PFSK-1 (cell line): ENCODE measurements around the gene RAB39A.

ENCODE experiments used
- FOXP2 ChIP-seq: optimal IDR thresholded peaks from 2 replicates; pipeline ENCODE3; 2011; ENCODE audit warnings: borderline replicate concordance, control low read depth, inconsistent platforms; ENCODE audit not compliant: insufficient read depth; ENCODE audit errors: extremely low read length, extremely low read depth
- POLR2AphosphoS5 ChIP-seq: IDR thresholded peaks from 2 replicates; pipeline ENCODE4 v1.6.1; 2012; ENCODE audit warnings: low read depth, mild to moderate bottlenecking, control low read depth, low read length, moderate library complexity
- SIN3A ChIP-seq: IDR thresholded peaks from 2 replicates; pipeline ENCODE4 v1.6.1; 2012; ENCODE audit warnings: mild to moderate bottlenecking, low read length, moderate library complexity, borderline replicate concordance; ENCODE audit not compliant: insufficient read depth
- TAF1 ChIP-seq: IDR thresholded peaks from 2 replicates; pipeline ENCODE4 v1.6.1; 2012; ENCODE audit warnings: low read length, control low read depth, borderline replicate concordance; ENCODE audit not compliant: insufficient read depth
- TF ChIP-seq, protein P1 (sequence below), 2 experiments: IDR thresholded peaks; 2 replicates each; pipeline versions ENCODE4 v1.6.1 to v1.8.0; 2011 to 2012; ENCODE audit warnings: low read depth in 2 of 2, low read length in 2 of 2, control low read depth in 1 of 2, inconsistent platforms in 1 of 2, mild to moderate bottlenecking in 1 of 2, moderate library complexity in 1 of 2; ENCODE audit not compliant: insufficient read depth in 1 of 2

The RAB39A gene

DNA sequence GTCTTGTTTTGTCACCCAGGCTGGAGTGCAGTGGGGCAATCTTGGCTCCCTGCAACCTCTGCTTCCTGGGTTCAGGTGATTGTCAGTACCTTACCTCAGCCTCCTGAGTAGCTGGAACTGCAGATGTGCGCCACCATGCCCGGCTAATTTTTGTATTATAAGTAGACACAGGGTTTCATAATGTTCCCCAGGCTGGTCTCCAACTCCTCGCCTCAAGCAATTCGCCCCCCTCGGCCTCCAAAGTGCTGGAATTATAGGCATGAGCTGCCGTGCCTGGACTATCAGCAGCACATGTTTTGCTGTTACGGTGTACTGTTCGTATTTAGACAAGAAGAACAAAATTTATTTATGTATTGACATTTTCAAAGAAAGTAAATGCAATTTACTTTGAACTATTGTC is 34.8 kb downstream of the RAB39A start:
- TF ChIP-seq FOXP2 (no peak), SIN3A (no peak), TAF1 (no peak), POLR2AphosphoS5 (no peak)
- TF ChIP-seq, protein P1, sequence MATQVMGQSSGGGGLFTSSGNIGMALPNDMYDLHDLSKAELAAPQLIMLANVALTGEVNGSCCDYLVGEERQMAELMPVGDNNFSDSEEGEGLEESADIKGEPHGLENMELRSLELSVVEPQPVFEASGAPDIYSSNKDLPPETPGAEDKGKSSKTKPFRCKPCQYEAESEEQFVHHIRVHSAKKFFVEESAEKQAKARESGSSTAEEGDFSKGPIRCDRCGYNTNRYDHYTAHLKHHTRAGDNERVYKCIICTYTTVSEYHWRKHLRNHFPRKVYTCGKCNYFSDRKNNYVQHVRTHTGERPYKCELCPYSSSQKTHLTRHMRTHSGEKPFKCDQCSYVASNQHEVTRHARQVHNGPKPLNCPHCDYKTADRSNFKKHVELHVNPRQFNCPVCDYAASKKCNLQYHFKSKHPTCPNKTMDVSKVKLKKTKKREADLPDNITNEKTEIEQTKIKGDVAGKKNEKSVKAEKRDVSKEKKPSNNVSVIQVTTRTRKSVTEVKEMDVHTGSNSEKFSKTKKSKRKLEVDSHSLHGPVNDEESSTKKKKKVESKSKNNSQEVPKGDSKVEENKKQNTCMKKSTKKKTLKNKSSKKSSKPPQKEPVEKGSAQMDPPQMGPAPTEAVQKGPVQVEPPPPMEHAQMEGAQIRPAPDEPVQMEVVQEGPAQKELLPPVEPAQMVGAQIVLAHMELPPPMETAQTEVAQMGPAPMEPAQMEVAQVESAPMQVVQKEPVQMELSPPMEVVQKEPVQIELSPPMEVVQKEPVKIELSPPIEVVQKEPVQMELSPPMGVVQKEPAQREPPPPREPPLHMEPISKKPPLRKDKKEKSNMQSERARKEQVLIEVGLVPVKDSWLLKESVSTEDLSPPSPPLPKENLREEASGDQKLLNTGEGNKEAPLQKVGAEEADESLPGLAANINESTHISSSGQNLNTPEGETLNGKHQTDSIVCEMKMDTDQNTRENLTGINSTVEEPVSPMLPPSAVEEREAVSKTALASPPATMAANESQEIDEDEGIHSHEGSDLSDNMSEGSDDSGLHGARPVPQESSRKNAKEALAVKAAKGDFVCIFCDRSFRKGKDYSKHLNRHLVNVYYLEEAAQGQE (IDR thresholded peaks at IDR 0.05; ENCODE audit: insufficient read depth in 1 of 2, low read depth in 2 of 2, low read length in 2 of 2) = no peak

DNA sequence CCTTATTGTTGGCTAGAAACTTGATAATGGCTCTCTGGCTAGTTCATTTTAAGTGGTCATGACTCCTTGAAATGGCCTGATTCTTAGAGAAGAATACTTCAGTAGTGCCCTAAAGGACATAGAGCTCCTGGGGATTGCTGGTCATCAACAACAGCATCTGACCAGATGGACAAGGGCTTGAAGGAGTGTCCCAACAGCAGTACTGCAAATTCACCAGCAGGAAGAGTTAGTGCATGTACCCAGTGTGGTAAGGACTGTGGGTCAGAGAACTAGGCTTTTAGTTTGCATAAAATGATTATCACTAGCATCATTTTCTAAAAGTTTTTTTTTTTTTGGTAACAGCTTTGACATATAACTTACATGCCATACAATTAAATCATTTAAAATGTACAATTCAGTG is 41.0 kb downstream of the RAB39A start:
- no peak for TF ChIP-seq TAF1
- no peak for TF ChIP-seq POLR2AphosphoS5
- TF ChIP-seq, protein P1 (IDR thresholded peaks at IDR 0.05; ENCODE audit: insufficient read depth in 1 of 2, low read depth in 2 of 2, low read length in 2 of 2) = no peak
- no peak for TF ChIP-seq FOXP2
- no peak for TF ChIP-seq SIN3A

DNA sequence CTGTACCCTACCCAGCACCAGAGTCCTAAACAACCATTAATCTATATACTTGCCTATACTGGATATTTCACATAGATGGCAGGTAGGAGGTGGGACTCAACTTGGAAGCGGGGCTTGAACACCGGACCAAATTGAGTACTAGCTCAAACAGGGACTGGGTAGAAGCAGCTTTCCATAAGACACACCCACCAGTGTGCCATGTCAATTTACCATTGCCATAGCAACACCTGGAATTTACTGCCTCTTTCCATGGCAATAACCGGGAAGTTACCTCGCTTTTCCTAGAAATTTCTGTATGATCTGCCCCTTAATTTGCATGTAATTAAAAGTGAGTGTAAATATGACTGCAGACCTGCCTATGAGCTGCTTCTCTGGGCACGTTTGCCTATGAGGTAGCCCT is 41.8 kb downstream of the RAB39A start:
- no peak for TF ChIP-seq POLR2AphosphoS5
- no peak for TF ChIP-seq FOXP2
- TF ChIP-seq, protein P1 (IDR thresholded peaks at IDR 0.05; ENCODE audit: insufficient read depth in 1 of 2, low read depth in 2 of 2, low read length in 2 of 2) = no peak
- no peak for TF ChIP-seq SIN3A
- no peak for TF ChIP-seq TAF1

DNA sequence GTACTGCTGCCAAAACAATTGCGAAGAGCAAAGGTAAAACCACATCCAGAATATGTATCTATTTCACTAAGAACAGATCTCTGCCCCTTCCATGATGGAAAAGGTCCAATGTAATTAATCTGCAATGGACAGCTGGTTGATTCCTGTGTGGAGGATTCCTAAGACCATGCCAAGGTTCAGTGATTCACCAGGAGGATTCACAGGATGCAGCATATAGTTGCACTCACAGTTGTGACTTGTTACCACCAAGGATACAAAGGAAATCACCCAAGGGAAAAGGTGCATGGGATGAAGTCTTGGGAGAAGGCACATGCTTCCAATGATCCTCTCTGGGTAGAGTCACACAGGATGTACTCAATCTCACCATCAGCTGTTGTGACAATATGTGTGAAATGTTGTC is 45.4 kb downstream of the RAB39A start:
- TF ChIP-seq TAF1 = no peak
- TF ChIP-seq FOXP2 = no peak
- no peak for TF ChIP-seq SIN3A

DNA sequence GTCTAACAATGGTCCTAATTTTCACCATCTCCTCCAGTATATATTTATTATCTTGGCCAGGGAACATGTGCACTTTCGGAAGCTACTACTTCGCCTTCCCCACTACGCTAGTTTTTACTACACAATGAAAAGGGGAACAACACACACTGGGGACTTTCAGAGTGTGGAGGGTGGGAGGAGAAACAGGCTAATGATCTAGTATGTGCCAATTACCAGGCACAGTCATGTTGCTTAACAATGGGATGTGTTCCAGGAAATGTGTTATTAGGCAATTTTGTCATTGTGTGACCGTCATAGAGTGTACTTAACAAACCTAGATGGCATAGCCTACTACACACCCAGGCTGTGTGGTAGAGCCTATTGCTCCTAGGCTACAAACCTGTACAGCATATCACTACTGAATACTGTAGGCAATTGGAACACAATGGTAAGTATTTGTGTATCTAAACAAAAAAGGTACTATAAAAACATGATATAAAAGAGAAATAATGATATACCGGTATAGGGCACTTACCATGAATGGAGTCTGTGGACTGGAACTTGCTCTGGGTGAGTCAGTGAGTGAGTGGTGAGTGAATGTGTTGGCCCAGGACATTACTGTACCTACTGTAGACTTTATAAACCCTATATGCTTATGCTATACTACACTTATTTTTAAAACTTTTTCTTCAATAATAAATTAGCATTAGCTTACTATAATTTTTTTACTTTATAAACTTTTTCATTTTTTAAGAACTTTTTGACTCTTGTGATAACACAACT is 60.3 kb downstream of the RAB39A start:
- TF ChIP-seq, protein P1 (IDR thresholded peaks at IDR 0.05; ENCODE audit: insufficient read depth in 1 of 2, low read depth in 2 of 2, low read length in 2 of 2) = no peak
- TF ChIP-seq POLR2AphosphoS5 = no peak
- no peak for TF ChIP-seq FOXP2
- no peak for TF ChIP-seq TAF1
- TF ChIP-seq SIN3A = no peak
